Activated naive CD4-positive, alpha-beta T cell treated with anti-CD3 and anti-CD28 coated beads, Interleukin-2, amount 50 U/mL, for 72 hours (primary cell): ENCODE results near the gene NOL11. TPM values are rescaled to one million over a fixed set of nuclear protein-coding genes. Genes with fewer than 3 reads are reported as not detected.
"Not testable (repeated sequence)": the region's sequence is repeated elsewhere in the genome, so short reads cannot be mapped to it uniquely, and the experiment has no call there.

ENCODE experiments used
- ATAC-seq, 2 donors: fragments of 150-1000 bp; cut with Tn5 transposase; 2 replicates each; pipeline ENCODE4 v1.10.0; 2021; ENCODE audit warnings: mild to moderate bottlenecking in 2 of 2, moderate library complexity in 2 of 2
- DNase-seq, 2 donors: peaks; one replicate each; pipeline ENCODE4 v3.0.0; 2021 to 2022; ENCODE audit warnings: low spot score in 2 of 2
- H3K27ac Mint-ChIP-seq, 2 donors: one replicate each; pipeline ENCODE4 v1.8.0; 2022; ENCODE audit warnings: mild to moderate bottlenecking in 2 of 2, mixed read lengths in 2 of 2
- H3K36me3 Mint-ChIP-seq, 2 donors: one replicate each; pipeline ENCODE4 v1.8.0; 2022; ENCODE audit warnings: mixed read lengths in 2 of 2
- H3K9me3 Mint-ChIP-seq, 2 donors: one replicate each; pipeline ENCODE4 v1.8.0; 2022; ENCODE audit warnings: mixed read lengths in 2 of 2
- total RNA-seq, 2 donors: library from RNA; stranded (reverse); gene quantifications; one replicate each; pipeline ENCODE4 v1.2.3, GENCODE V29; 2022

Gene NOL11
- total RNA-seq, 2 donors from 2014 or later, result 66.0 to 67.7 TPM

DNA sequence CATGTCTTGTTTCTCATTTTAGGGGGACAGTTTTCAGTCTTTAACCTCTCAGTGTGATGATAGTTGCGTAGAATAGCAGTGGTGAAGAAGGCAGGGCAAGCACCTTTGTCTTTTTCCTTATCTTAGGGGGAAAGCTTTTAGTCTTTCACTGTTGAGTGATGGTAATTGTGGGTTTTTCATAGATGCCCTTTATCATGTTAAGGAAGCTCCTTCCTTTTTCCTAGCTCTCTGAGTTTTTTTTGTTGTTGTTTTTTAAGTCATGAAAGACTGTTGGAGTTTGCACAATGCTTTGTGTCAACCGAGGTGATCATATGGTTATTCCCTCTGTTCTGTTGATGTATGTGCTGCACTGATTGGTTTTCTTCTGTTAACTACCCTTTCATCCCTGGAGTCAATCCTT is 15.7 kb downstream of the NOL11 start:
- peaks cover 22 to 58% of the 10 kb centered on the region in 2 donors for H3K36me3 Mint-ChIP-seq
- peak overlapping the region; percentile 7 to 40 for H3K27ac Mint-ChIP-seq

DNA sequence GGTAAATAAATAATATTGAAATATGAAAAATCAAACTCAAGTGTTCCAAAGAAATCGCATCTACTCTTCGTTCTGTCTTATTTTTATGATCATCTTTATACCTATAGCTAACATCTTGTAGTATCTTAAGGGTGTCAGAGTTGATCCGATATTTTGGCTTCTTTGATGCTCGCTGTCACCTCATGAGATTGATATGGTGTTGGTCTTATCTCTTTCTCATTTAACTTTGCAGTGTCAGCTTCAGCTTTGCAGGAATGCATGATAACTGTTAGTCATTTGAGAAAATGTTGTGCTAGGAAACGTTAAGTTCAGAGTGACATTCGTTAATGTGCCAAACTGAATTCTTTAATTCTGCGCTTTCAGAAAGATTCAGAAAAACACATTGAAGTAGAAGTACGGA is 19.4 kb downstream of the NOL11 start:
- H3K9me3 Mint-ChIP-seq, result no peaks in the 10 kb centered on the region
- H3K27ac Mint-ChIP-seq, result no peak overlapping the region
- DNase-seq (no peak), ATAC-seq (no peak)
- H3K36me3 Mint-ChIP-seq, result peaks cover 15 to 25% of the 10 kb centered on the region in 2 donors

More for the DNA sequence above, 15.7 kb downstream of the NOL11 start:
- ATAC-seq (no peak), DNase-seq (no peak)
- peaks cover 0 to 4% of the 10 kb centered on the region in 2 donors for H3K9me3 Mint-ChIP-seq

DNA sequence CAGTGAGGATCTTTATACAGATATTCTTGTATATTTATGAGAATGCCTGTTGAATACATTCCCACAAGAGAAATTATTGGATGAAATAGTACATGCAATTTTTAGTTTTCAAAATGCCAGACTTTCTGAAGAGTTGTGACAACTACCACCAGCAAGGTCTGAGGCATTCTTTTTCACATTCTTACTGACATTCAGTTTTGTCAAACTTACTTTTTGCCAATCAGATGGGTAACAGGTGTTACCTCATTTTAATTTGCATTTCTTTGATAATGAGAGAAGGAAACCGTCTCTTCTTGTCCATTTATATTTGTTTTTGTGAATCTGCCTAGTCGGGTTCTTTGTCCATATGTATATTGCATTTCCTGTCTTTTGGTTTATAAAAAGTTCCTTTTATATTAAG is 24.3 kb downstream of the NOL11 start:
- ATAC-seq (no peak), DNase-seq (no peak)
- Mint-ChIP-seq H3K27ac (peak overlapping the region in 1 of 2 donors; percentile 16), H3K9me3 (no peaks in the 10 kb centered on the region), H3K36me3 (peaks cover 8 to 10% of the 10 kb centered on the region in 2 donors)

DNA sequence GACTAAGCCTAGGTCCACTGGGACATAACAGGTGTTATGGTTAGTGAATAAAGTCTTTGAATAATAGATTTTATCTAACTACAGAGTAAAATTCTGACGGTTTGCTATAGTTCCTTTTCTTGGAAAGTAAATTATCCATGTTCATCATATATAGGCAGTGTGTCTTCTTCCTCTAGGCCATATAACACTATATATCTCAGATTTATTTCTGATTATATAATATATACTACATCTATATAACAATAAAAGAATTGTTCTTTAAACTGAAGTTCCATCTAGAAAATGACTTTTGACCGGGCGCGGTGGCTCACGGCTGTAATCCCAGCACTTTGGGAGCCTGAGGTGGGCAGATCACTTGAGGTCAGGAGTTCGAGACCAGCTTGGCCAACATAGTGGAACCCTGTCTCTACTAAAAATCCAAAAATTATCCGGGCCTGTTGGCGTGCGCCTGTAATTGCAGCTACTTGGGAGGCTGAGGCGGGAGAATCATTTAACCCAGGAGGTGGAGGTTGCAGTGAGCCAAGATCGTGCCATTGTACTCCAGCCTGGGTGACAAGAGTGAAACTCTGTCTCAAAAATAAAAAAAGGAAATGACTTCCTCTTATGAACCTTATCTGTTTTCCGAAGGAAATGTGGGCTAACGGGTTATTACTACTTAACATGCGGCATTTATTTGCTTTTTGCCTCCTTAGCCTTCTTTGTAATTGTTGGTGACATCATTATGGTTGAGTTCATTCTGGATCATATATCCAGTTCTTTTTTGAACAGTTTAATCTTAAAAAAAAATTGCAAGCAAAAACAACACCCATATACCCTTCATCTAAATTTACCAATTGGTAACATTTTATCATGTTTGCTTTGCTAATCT is 29.2 kb downstream of the NOL11 start:
- no peak for DNase-seq
- ATAC-seq, result no peak
- Mint-ChIP-seq H3K36me3 (peaks cover 11 to 33% of the 10 kb centered on the region in 2 donors), H3K27ac (no peak overlapping the region), H3K9me3 (no peaks in the 10 kb centered on the region)

DNA sequence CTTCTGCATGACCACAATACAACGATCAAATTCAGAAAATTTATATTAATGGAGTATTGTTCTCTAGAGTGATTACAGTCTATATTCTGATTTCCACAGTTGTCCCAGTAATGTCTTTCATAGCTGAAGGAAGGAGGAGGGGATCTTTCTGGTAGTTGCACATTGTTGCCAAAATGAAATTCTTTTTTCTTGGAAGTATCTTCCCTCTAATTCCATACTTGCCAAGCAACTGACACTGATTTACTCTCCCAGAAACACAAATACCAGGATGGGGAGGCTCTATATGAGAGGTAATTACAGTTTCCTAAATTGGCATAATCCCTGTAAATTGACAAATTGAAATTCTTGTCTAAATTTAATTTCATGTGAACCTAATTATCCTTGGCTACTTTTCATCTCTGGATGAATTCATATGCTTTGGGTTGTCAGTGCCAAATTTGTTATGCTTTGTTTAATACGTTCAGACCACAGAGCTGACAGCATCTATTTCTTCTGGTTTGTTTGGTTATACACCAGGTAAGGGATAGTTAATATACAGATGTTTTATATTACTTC is 30.0 kb downstream of the NOL11 start:
- Mint-ChIP-seq H3K27ac (peak overlapping the region in 1 of 2 donors; percentile 73), H3K36me3 (peaks cover 11 to 33% of the 10 kb centered on the region in 2 donors), H3K9me3 (no peaks in the 10 kb centered on the region)
- DNase-seq, result no peak
- no peak for ATAC-seq

DNA sequence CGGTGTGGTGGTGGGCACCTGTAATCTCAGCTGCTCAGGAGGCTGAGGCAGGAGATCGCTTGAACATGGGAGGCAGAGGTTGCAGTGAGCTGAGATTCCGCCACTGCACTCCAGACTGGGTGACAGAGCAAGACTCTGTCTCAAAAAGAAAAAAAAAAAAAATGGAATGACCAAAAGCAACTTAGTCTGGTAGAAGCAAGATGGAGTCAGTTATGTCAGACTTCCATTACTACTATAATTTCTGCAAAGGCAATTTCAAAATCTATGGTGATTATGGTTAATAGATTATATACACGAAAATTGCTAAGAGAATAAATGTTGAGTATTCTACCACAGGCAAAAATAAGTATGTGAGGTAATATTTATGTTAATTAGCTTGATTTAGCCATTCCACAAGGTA is 32.3 kb downstream of the NOL11 start:
- Mint-ChIP-seq H3K36me3 (peaks cover 11 to 38% of the 10 kb centered on the region in 2 donors), H3K9me3 (no peaks in the 10 kb centered on the region), H3K27ac (no peak overlapping the region)
- no peak for DNase-seq
- ATAC-seq, result no peak

DNA sequence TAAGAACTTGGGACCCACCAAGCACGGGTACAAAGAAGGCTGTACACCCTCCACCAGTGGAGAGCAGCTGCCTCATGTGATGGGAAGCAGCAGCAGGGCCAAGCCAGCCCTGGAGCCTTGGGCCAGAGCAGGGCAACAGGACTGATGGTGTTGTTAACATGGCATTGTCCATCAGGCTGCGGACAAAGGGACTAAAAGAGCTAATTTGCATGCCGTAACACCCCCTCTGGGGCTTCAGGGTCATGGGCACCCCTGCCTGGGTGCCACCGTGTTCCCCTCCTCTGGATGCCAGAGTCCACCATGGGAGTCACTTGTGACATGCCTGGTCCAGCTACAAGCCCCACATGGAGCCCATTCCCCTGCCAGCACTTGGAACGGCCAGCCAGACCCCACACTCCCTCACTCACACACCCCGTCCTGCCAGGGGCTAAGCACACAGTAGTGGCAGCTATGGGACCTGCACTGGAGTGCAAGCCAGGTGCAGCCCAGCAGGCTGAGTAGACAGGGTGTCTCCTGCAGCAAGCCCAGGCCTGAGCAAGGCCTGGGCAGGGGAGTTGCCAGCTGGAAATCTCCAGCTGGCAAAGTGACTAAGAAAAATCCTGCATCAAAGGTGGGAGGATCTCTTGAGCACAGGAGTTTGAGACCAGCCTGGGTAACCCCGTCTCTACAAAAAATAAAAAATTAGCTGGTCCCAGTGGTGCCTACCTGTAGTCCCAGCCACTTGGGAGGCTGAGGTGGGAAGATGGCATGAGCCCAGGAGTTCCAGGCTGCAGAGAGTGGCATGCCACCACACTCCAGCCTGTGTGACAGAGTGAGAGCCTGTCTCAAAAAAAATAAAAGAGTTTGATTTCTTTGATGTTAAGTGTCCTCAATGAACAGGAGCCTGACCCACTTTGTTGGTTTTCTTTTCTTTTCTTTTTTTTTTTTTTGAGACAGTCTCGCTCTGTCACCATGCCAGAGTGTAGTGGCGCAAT is 33.7 kb downstream of the NOL11 start:
- Mint-ChIP-seq H3K27ac (no peak overlapping the region), H3K9me3 (no peaks in the 10 kb centered on the region), H3K36me3 (peaks cover 11 to 38% of the 10 kb centered on the region in 2 donors)
- DNase-seq (no peak), ATAC-seq (peak in 1 of 2 donors; percentile 30)

DNA sequence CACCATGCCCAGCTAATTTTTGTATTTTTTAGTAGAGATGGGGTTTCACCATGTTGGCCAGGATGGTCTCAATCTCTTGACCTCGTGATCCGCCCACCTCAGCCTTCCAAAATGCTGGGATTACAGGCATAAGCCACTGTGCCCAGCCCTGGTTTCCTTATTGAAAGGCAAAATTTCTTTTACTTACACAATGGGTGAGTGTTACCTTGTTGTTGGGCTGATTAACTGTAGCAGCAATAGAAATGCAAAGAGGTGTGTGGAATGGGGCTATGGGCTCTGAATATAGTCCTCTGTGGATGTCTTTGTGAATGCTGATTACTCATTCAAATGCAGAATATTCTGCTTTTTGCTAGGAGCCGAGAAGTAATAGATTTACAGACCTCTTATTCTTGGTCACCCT is 34.4 kb downstream of the NOL11 start:
- not testable (repeated sequence) for H3K27ac Mint-ChIP-seq, DNase-seq, H3K9me3 Mint-ChIP-seq, ATAC-seq
- H3K36me3 Mint-ChIP-seq, result peaks cover 11 to 38% of the 10 kb centered on the region in 2 donors

DNA sequence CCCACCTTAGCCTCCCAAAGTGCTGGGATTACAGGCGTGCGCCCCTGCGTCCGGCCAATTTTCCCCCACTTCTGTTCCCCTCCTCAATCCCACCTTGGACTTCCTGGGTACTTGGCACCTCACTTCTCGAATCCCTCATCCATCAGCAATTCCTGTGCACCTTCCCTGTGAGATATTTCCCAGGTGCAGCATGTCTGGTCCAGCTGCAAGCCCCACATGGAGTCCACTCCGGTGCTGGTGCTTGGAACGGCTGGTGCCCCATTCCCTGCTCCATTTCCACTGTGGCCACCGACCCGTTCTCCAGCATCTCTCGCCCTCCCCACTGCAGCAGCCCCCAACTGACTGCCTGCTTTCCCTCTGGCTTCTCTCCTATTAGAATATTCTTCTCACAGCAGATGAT is 35.3 kb downstream of the NOL11 start:
- no peaks in the 10 kb centered on the region for H3K9me3 Mint-ChIP-seq
- no peak for DNase-seq
- H3K27ac Mint-ChIP-seq, result no peak overlapping the region
- H3K36me3 Mint-ChIP-seq, result peaks cover 3 to 31% of the 10 kb centered on the region in 2 donors
- no peak for ATAC-seq

DNA sequence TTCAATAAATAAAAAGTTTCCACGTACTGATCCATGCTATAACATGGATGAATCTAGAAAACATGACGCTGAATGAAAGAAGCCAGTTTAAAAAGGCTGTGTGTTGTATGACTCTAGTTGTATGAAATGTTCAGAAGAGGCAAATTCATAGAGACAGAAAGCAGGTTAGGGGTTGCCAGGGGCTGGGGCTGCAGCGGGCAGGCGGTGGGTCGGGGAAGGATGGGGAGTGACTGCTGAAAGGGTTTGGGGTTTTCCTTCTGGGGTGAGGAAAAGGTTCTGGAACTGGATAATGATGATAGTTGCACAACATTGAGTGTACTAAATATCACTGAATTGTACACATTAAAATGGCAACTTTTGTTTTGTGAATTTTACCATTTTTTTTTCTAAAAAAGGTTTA is 36.3 kb downstream of the NOL11 start:
- peaks cover 0 to 21% of the 10 kb centered on the region in 2 donors for H3K36me3 Mint-ChIP-seq
- peak overlapping the region; percentile 44 to 60 for H3K27ac Mint-ChIP-seq
- ATAC-seq (no peak), DNase-seq (no peak)
- H3K9me3 Mint-ChIP-seq, result no peaks in the 10 kb centered on the region

DNA sequence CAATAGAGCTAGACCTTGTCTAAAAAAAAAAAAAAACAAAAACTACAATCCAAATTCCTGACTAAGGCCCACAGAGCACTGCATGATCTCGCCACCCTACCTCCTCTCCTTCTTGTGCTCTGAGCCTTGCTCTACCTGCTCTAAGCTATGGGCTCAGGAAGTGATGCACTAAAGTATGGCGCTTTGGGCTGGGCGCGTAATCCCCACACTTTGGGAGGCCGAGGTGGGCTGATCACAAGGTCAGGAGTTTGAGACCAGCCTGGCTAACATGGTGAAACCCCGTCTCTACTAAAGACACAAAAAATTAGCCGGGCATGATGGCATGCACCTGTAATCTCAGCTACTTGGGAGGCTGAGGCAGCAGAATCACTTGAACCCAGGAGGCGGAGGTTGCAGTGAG is 37.0 kb downstream of the NOL11 start:
- H3K9me3 Mint-ChIP-seq, DNase-seq, H3K27ac Mint-ChIP-seq, ATAC-seq: not testable (repeated sequence)
- peaks cover 0 to 17% of the 10 kb centered on the region in 2 donors for H3K36me3 Mint-ChIP-seq

DNA sequence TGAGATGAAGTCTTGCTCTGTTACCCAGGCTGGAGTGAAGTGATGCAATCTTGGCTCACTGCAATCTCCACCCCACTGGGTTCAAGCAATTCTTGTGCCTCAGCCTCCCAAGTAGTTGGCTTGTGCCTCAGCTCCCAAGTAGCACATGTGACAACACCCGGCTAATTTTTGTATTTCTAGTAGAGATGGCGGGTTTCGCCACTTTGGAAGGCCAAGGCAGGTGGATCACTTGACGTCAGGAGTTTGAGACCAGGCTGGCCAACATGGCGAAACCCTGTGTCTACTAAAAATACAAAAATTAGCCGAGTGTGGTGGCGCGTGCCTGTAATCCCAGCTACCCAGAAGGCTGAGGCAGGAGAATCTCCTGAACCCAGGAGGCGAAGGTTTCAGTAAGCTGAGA is 39.0 kb downstream of the NOL11 start:
- H3K9me3 Mint-ChIP-seq, ATAC-seq, H3K27ac Mint-ChIP-seq, DNase-seq, H3K36me3 Mint-ChIP-seq: not testable (repeated sequence)

DNA sequence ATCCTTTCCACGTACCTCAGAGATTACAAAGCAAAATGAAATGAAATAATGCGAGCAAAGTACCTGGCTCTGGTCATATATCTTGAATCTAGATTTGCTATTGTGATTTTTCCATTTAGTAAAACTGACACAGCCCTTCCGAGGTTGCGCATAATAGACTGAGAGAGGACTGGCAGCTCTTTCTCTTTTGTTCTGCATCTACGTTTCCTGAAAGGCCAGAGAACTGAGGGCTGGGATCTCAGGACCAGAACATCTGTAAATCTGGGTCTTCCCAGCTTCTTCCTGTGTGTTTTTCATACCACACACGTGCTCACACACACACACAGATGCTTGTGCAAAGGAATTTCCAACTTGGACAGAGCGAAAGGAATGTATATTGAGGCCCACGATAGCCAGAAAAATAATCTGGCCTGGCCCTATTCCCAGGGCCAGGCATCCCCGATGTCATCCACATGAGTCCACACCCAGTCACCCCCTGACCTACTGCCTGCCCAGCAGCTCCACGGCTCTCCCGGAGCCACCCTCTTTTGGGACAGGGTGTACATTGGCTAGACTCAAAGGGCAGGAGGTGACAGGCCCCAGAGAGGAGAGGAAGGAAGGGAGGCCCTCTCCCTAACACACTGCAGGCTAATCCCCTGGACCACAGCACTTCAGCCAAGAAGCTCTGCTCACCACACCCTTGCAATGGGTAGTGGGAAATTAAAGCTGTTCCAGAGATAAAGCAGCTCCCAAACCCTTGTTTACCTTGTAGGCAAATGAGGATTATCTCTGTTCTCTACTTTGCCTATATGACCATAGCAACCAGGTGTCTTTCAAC is 41.8 kb downstream of the NOL11 start:
- ATAC-seq, result no peak
- Mint-ChIP-seq H3K9me3 (no peaks in the 10 kb centered on the region), H3K27ac (no peak overlapping the region), H3K36me3 (no peaks in the 10 kb centered on the region)
- no peak for DNase-seq

DNA sequence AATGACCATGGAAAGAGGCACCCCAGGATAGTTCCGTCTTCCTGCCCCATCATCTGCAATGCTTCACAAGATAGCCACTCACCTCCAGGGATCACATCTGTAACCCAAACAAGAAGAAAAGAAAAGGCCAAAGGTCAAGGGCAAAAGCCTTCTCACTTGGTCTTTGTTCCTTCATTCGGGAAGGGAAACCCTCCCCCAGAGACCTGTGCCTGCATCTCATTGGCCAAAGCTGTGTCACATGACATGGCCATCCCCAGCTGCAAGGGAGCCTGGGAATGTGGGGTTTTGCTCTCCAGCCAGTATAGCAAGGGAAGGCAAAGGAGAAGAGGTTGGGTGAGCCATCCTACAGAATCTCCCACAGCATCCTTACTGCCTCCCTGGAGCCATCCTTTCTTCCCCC is 47.9 kb downstream of the NOL11 start:
- Mint-ChIP-seq H3K27ac (no peak overlapping the region), H3K9me3 (no peaks in the 10 kb centered on the region), H3K36me3 (no peaks in the 10 kb centered on the region)
- ATAC-seq, result no peak
- DNase-seq, result no peak

DNA sequence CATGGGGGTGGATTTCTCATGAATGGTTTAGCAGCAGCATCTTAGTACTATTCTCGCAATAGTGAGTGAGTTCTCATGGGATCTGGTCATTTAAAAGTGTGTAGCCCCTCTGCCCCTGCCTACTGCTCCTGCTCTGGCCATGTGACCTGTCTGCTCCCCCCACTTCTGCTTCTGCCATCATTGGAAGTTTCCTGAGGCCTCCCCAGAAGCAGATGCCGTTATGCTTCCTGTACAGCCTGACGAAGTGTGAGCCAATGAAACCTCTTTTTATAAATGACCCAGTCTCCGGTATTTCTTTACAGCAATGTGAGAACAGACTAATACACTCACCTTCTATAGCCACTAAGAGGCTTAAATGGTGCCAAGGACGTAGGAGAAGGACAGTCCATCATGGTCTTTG is 51.5 kb downstream of the NOL11 start:
- H3K27ac Mint-ChIP-seq, result no peak overlapping the region
- H3K9me3 Mint-ChIP-seq, result no peaks in the 10 kb centered on the region

DNA sequence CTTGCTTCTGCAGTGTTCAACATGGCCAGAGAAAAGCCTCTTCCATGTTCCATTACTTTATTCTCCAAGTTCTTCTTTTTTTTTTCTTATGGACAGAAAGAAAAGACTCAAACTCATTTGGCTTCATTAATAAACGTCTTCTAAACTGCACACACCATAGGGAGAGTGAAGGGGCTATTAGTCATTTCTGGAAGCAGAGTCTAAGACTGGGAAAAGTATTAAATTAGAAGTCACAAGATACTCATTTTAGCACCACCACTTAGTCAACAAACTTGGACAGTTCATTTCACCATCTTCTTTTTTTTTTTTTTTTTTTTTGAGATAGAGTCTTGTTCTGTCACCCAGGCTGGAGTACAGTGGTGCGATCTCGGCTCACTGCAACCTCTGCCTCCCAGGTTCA is 52.8 kb downstream of the NOL11 start:
- Mint-ChIP-seq H3K27ac (no peak overlapping the region), H3K9me3 (no peaks in the 10 kb centered on the region), H3K36me3 (no peaks in the 10 kb centered on the region)
- DNase-seq (no peak), ATAC-seq (no peak)

More for the DNA sequence above, 51.5 kb downstream of the NOL11 start:
- no peaks in the 10 kb centered on the region for H3K36me3 Mint-ChIP-seq
- no peak for ATAC-seq
- DNase-seq, result no peak
